K562 (cell line): ENCODE measurements around the gene ARHGDIA. TPM values are rescaled to one million over a fixed set of nuclear protein-coding genes. Genes with fewer than 3 reads are reported as not detected.
A peak's percentile ranks its signal among the peaks of the same experiment; 100 is the strongest.

Experiments
- CEBPB ChIP-seq: fragments of 450-650 bp; IDR thresholded peaks from 2 replicates; pipeline ENCODE4 v1.6.1; 2016; ENCODE audit warnings: missing genetic modification characterization, missing compliant biosample characterization
- FOXM1 ChIP-seq, 2 experiments: fragments of 450-650 bp in 1 of 2; sonication (generic) in 1 of 2; formaldehyde crosslinking in 1 of 2; IDR thresholded peaks; 2 replicates each; pipeline versions ENCODE4 v1.6.1 to v1.9.0; 2017 to 2022; ENCODE audit warnings: low read depth in 2 of 2, mild to moderate bottlenecking in 2 of 2, missing genetic modification reagents in 1 of 2, moderate library complexity in 1 of 2
- FUS ChIP-seq: fragments of 200-400 bp; formaldehyde crosslinking; optimal IDR thresholded peaks from 2 replicates; pipeline ENCODE3; 2017; ENCODE audit warnings: low read depth, low read length
- MCM2 ChIP-seq: fragments of 450-650 bp; IDR thresholded peaks from 2 replicates; pipeline ENCODE4 v1.6.1; 2017; ENCODE audit warnings: low read depth, mild to moderate bottlenecking
- MED1 ChIP-seq: sonication (generic); formaldehyde crosslinking; IDR thresholded peaks from 2 replicates; pipeline ENCODE4 v1.8.1; 2023; ENCODE audit warnings: missing genetic modification reagents, borderline replicate concordance
- MEIS2 ChIP-seq: fragments of 450-650 bp; IDR thresholded peaks from 2 replicates; pipeline ENCODE4 v1.6.1; 2014; ENCODE audit warnings: mild to moderate bottlenecking; ENCODE audit not compliant: partially characterized antibody
- NFE2 ChIP-seq: IDR thresholded peaks from 2 replicates; pipeline ENCODE4 v1.6.1; 2014; ENCODE audit warnings: antibody characterized with exemption, low read depth
- NFE2L1 ChIP-seq: fragments of 450-650 bp; IDR thresholded peaks from 2 replicates; pipeline ENCODE4 v1.6.1; 2016; ENCODE audit warnings: missing genetic modification characterization, low read depth, mild to moderate bottlenecking, missing compliant biosample characterization, moderate library complexity, borderline replicate concordance
- NFIX ChIP-seq: fragments of 250-450 bp; sonication (Bioruptor Pico); IDR thresholded peaks from 2 replicates; pipeline ENCODE4 v1.4.0; 2020; ENCODE audit warnings: low read depth, mild to moderate bottlenecking, moderate library complexity
- NR2F6 ChIP-seq: fragments of 450-650 bp; formaldehyde crosslinking; IDR thresholded peaks from 2 replicates; pipeline ENCODE4 v1.4.0; 2020; ENCODE audit warnings: mild to moderate bottlenecking
- PTBP1 ChIP-seq: fragments of 200-400 bp; formaldehyde crosslinking; IDR thresholded peaks from 2 replicates; pipeline ENCODE4 v1.6.1; 2017; ENCODE audit warnings: low read depth, low read length
- PTRF ChIP-seq: fragments of 450-650 bp; IDR thresholded peaks from 2 replicates; pipeline ENCODE4 v1.6.1; 2016; ENCODE audit warnings: mild to moderate bottlenecking, missing genetic modification characterization, missing compliant biosample characterization
- RFX7 ChIP-seq: fragments of 250-450 bp; sonication (Bioruptor Pico); IDR thresholded peaks from 2 replicates; pipeline ENCODE4 v1.5.1; 2021; ENCODE audit warnings: mild to moderate bottlenecking
- STAT5B ChIP-seq: fragments of 250-450 bp; sonication (Bioruptor Pico); IDR thresholded peaks from 2 replicates; pipeline ENCODE4 v1.8.0; 2021; ENCODE audit warnings: mild to moderate bottlenecking, inconsistent platforms
- YY1 ChIP-seq, 3 experiments: IDR thresholded peaks; 2 replicates each; pipeline ENCODE4 v1.6.1; 2011; ENCODE audit warnings: low read length in 2 of 3, mild to moderate bottlenecking in 2 of 3, moderate library complexity in 2 of 3, borderline replicate concordance in 1 of 3, control low read depth in 1 of 3, low read depth in 1 of 3; ENCODE audit not compliant: insufficient read depth in 3 of 3, insufficient replicate concordance in 2 of 3, control insufficient read depth in 1 of 3, insufficient read length in 1 of 3; ENCODE audit errors: extremely low read depth in 1 of 3
- ZNF165 ChIP-seq: fragments of 250-450 bp; sonication (Bioruptor Pico); IDR thresholded peaks from 2 replicates; pipeline ENCODE4 v1.4.0; 2020; ENCODE audit warnings: borderline replicate concordance
- ZNF23 ChIP-seq: fragments of 250-450 bp; sonication (Bioruptor Pico); IDR thresholded peaks from 2 replicates; pipeline ENCODE4 v1.4.0; 2020; ENCODE audit warnings: mild to moderate bottlenecking
- ZNF41 ChIP-seq: fragments of 250-450 bp; sonication (Bioruptor Pico); conservative IDR thresholded peaks from 2 replicates; pipeline ENCODE4 v1.4.0; 2020; ENCODE audit warnings: mild to moderate bottlenecking
- polyA plus RNA-seq, 8 experiments: library from polyadenylated mRNA; depleted of rRNA in 4 of 8; stranded (reverse) in 5 of 8; unstranded in 3 of 8; fragments of >200 nt; fragmentation: Nextera tagmentation in 2 of 8; fragmentation: Illumina TruSeq in 1 of 8; extraction: Ambion mirVana in 2 of 8; extraction: Trizol in 1 of 8; gene quantifications; 2 replicates each; pipeline versions ENCODE4 v1.2.1 to v1.2.3, GENCODE V29; 2011 to 2014; ENCODE audit warnings: inconsistent platforms in 1 of 8, missing spikeins in 1 of 8
- total RNA-seq, 7 experiments: library from RNA; depleted of rRNA in 6 of 7; stranded (reverse); fragments of >200 nt in 6 of 7; fragmentation: Illumina TruSeq in 2 of 7; extraction: Trizol in 2 of 7; gene quantifications; 2 replicates each; pipeline versions ENCODE4 v1.2.1 to v1.2.3, GENCODE V29; 2011 to 2021; ENCODE audit warnings: low replicate concordance in 1 of 7
- TF ChIP-seq, protein P1 (sequence below), 2 experiments: fragments of 150-350 bp in 1 of 2; IDR thresholded peaks; 2 replicates each; pipeline ENCODE4 v1.6.1; 2012 to 2016; ENCODE audit warnings: low read depth in 2 of 2, low read length in 2 of 2, mild to moderate bottlenecking in 1 of 2, moderate library complexity in 1 of 2
- TF ChIP-seq, protein P2 (sequence below): fragments of 250-450 bp; sonication (Bioruptor Pico); IDR thresholded peaks from 2 replicates; pipeline ENCODE4 v1.8.0; 2022; ENCODE audit warnings: moderate library complexity, mild to moderate bottlenecking, inconsistent platforms
- TF ChIP-seq, protein P3 (sequence below): sonication (generic); formaldehyde crosslinking; IDR thresholded peaks from 2 replicates; pipeline ENCODE4 v1.8.0; 2022; ENCODE audit warnings: mild to moderate bottlenecking, missing genetic modification reagents

ARHGDIA gene
- total and polyA plus RNA-seq, 9 of the 15 experiments (the other 6 are each of a cell fraction or from before 2014, with no cell fraction given): 9.6 to 340 (median 97.6) TPM

GRCh38 chr17:81833921-81834830 lies 37.0 kb downstream of the ARHGDIA start (continued):
- TF ChIP-seq, protein P1, sequence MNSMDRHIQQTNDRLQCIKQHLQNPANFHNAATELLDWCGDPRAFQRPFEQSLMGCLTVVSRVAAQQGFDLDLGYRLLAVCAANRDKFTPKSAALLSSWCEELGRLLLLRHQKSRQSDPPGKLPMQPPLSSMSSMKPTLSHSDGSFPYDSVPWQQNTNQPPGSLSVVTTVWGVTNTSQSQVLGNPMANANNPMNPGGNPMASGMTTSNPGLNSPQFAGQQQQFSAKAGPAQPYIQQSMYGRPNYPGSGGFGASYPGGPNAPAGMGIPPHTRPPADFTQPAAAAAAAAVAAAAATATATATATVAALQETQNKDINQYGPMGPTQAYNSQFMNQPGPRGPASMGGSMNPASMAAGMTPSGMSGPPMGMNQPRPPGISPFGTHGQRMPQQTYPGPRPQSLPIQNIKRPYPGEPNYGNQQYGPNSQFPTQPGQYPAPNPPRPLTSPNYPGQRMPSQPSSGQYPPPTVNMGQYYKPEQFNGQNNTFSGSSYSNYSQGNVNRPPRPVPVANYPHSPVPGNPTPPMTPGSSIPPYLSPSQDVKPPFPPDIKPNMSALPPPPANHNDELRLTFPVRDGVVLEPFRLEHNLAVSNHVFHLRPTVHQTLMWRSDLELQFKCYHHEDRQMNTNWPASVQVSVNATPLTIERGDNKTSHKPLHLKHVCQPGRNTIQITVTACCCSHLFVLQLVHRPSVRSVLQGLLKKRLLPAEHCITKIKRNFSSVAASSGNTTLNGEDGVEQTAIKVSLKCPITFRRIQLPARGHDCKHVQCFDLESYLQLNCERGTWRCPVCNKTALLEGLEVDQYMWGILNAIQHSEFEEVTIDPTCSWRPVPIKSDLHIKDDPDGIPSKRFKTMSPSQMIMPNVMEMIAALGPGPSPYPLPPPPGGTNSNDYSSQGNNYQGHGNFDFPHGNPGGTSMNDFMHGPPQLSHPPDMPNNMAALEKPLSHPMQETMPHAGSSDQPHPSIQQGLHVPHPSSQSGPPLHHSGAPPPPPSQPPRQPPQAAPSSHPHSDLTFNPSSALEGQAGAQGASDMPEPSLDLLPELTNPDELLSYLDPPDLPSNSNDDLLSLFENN (IDR thresholded peaks at IDR 0.05; ENCODE audit: low read depth in 2 of 2, low read length in 2 of 2): no peak
- TF ChIP-seq ZNF23 (CRISPR knock-in tag): no peak
- no peak for TF ChIP-seq NFIX (CRISPR knock-in tag)
- TF ChIP-seq STAT5B (CRISPR knock-in tag): no peak
- TF ChIP-seq, protein P2, sequence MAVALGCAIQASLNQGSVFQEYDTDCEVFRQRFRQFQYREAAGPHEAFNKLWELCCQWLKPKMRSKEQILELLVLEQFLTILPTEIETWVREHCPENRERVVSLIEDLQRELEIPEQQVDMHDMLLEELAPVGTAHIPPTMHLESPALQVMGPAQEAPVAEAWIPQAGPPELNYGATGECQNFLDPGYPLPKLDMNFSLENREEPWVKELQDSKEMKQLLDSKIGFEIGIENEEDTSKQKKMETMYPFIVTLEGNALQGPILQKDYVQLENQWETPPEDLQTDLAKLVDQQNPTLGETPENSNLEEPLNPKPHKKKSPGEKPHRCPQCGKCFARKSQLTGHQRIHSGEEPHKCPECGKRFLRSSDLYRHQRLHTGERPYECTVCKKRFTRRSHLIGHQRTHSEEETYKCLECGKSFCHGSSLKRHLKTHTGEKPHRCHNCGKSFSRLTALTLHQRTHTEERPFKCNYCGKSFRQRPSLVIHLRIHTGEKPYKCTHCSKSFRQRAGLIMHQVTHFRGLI (CRISPR knock-in tag): no peak
- TF ChIP-seq RFX7 (CRISPR knock-in tag): no peak
- TF ChIP-seq MED1 (CRISPR knock-in tag): 0 out of 2 replicates have a peak, but pooled peaks have one; percentile 20
- no peak for TF ChIP-seq CEBPB (tag)
- TF ChIP-seq, protein P3, sequence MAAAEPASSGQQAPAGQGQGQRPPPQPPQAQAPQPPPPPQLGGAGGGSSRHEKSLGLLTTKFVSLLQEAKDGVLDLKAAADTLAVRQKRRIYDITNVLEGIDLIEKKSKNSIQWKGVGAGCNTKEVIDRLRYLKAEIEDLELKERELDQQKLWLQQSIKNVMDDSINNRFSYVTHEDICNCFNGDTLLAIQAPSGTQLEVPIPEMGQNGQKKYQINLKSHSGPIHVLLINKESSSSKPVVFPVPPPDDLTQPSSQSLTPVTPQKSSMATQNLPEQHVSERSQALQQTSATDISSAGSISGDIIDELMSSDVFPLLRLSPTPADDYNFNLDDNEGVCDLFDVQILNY (CRISPR knock-in tag): peak; percentile 9; the same call in 1 of the 2 replicates
- no peak for TF ChIP-seq FUS
- TF ChIP-seq NFE2L1 (tag): no peak
- TF ChIP-seq ZNF165 (CRISPR knock-in tag): no peak
- no peak for TF ChIP-seq YY1 (IDR thresholded peaks at IDR 0.05; ENCODE audit: borderline replicate concordance in 1 of 3, control insufficient read depth in 1 of 3, extremely low read depth in 1 of 3, insufficient read depth in 3 of 3, insufficient read length in 1 of 3, insufficient replicate concordance in 2 of 3, low read depth in 1 of 3, low read length in 2 of 3)
- TF ChIP-seq NR2F6 (CRISPR knock-in tag): no peak
- no peak for TF ChIP-seq FOXM1 (IDR thresholded peaks at IDR 0.05; ENCODE audit: low read depth)
- TF ChIP-seq FOXM1 (CRISPR knock-in tag; IDR thresholded peaks at IDR 0.05; ENCODE audit: low read depth): no peak
- TF ChIP-seq ZNF41: no peak
- TF ChIP-seq MCM2: no peak
- TF ChIP-seq PTBP1: no peak
- no peak for TF ChIP-seq MEIS2
- no peak for TF ChIP-seq PTRF (tag)
- TF ChIP-seq NFE2: no peak
